ENCODE results near the gene OGT. TPM values are rescaled to one million over a fixed set of nuclear protein-coding genes. Genes with fewer than 3 reads are reported as not detected.

OGT gene
- polyA plus RNA-seq, 1 of the 3 experiments (the other 2 are of a cell fraction) = 77.0 TPM

DNA sequence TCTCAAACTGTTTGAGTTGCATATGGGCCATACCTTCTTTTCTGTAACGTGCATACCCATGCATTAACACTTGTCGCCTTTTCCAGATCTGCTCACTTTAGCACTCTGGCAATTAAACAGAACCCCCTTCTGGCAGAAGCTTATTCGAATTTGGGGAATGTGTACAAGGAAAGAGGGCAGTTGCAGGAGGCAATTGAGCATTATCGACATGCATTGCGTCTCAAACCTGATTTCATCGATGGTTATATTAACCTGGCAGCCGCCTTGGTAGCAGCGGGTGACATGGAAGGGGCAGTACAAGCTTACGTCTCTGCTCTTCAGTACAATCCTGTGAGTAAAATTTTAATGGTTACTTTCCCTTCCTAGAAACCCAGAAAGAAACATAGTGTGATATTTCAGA, 4.8 kb downstream of the OGT start:
- Histone ChIP-seq H3K4me2 (no peak overlapping the region), H3K27me3 (ENCODE audit: insufficient read depth) (peaks cover 14% of the 10 kb centered on the region; the same call in 1 of the 2 replicates), H3K9me2 (no peaks in the 10 kb centered on the region), H3K36me3 (replicated peaks in 1 of 2; ENCODE audit: control insufficient read depth in 1 of 2, insufficient read depth in 2 of 2, low read length in 1 of 2) (peaks cover 8% of the 10 kb centered on the region in 2 experiments), H3K9ac (no peak overlapping the region), H3K4me1 (ENCODE audit: control insufficient read depth in 1 of 2, insufficient read depth in 2 of 2, low read depth in 1 of 2, low read length in 1 of 2) (peaks cover 6 to 14% of the 10 kb centered on the region in 2 experiments; a peak in 3 of 4 replicates), H2AFZ (ENCODE audit: low read depth) (no peak overlapping the region), H3K9me3 (no peaks in the 10 kb centered on the region), H3K79me2 (ENCODE audit: insufficient read depth) (peaks cover 94% of the 10 kb centered on the region), H3K4me3 (ENCODE audit: low read depth in 2 of 2, low read length in 1 of 2) (no peak overlapping the region), H3K27ac (ENCODE audit: low read depth in 2 of 2, low read length in 1 of 2) (no peak overlapping the region), H3F3A (replicated peaks; ENCODE audit: insufficient read depth) (peaks cover 31% of the 10 kb centered on the region), H4K20me1 (ENCODE audit: insufficient read depth) (peaks cover 80% of the 10 kb centered on the region)
- WGBS (ENCODE audit: low lambda C conversion rate) = 68% methylated on average over 9 of the region's 9 CpGs
- DNase-seq = no peak
- POLR2A ChIA-PET = interaction anchor here (1.1 kb wide), 1 partner anchor 8 kb away, joined by 3 read pairs; no protein-coding TSS in a partner anchor
- CTCF ChIA-PET = interaction anchor here (0.9 kb wide), 1 partner anchor 14 kb away, joined by 3 read pairs; no protein-coding TSS in a partner anchor
- no peak for TF ChIP-seq EP300 (IDR thresholded peaks at IDR 0.05; ENCODE audit: borderline replicate concordance in 1 of 2, low read depth in 1 of 2, low read length in 1 of 2)
- TF ChIP-seq GATA2 (CRISPR knock-in tag; IDR thresholded peaks at IDR 0.05) = no peak
- no peak for TF ChIP-seq TEAD4 (IDR thresholded peaks at IDR 0.05; ENCODE audit: borderline replicate concordance, insufficient read depth)
- no peak for TF ChIP-seq TCF12 (IDR thresholded peaks at IDR 0.05)
- no peak for TF ChIP-seq SIN3A (IDR thresholded peaks at IDR 0.05; ENCODE audit: borderline replicate concordance, low read depth, low read length)
- no peak for TF ChIP-seq POLR2AphosphoS5 (IDR thresholded peaks at IDR 0.05; ENCODE audit: low read depth, low read length)
- TF ChIP-seq EZH2phosphoT487 (IDR thresholded peaks at IDR 0.05; ENCODE audit: borderline replicate concordance, low read depth) = no peak
- no peak for TF ChIP-seq ELF1 (IDR thresholded peaks at IDR 0.05)

DNA sequence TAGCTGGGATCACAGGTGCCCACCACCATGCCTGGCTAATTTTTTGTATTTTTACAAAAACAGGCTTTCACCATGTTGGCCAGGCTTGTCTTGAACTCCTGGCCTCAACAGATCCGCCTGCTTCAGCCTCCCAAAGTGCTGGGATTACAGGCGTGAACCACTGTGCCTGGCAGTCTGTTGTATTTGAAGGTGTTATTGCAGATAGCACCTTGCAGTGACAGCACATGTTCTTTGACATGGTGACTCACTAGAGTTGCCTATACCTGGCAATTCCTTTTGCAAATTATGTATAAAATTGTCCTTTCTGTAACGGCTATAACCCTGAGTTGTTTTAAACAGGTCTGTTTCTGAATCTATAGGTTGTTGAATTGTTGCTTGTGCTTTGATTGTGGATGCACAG, 7.9 kb downstream of the OGT start:
- ChIA-PET POLR2A (no interaction called here), CTCF (no interaction called here)
- H3K27me3 ChIP-seq (ENCODE audit: insufficient read depth) = peaks cover 4% of the 10 kb centered on the region; the same call in 1 of the 2 replicates
- peak overlapping the region; percentile 24; the same call in 1 of the 2 replicates for H3K9ac ChIP-seq
- no peaks in the 10 kb centered on the region for H3K9me2 ChIP-seq
- no peaks in the 10 kb centered on the region for H3K9me3 ChIP-seq
- peak overlapping the region; percentile 23; the same call in 1 of the 2 replicates for H3K4me2 ChIP-seq
- H3K4me3 ChIP-seq (ENCODE audit: low read depth in 2 of 2, low read length in 1 of 2) = no peak overlapping the region
- no peak for DNase-seq
- 43% methylated on average over 3 of the region's 3 CpGs for WGBS (ENCODE audit: low lambda C conversion rate)
- H4K20me1 ChIP-seq (ENCODE audit: insufficient read depth) = peaks cover 92% of the 10 kb centered on the region
- TF ChIP-seq, protein P1, sequence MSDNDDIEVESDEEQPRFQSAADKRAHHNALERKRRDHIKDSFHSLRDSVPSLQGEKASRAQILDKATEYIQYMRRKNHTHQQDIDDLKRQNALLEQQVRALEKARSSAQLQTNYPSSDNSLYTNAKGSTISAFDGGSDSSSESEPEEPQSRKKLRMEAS (IDR thresholded peaks at IDR 0.05; ENCODE audit: low read depth) = no peak
- no peak for TF ChIP-seq CHD2 (IDR thresholded peaks at IDR 0.05; ENCODE audit: low read length, partially characterized antibody)
- TF ChIP-seq RCOR1 (IDR thresholded peaks at IDR 0.05; ENCODE audit: low read length) = no peak
- TF ChIP-seq MXI1 (IDR thresholded peaks at IDR 0.05; ENCODE audit: low read depth, low read length) = no peak
- TF ChIP-seq, protein P2, sequence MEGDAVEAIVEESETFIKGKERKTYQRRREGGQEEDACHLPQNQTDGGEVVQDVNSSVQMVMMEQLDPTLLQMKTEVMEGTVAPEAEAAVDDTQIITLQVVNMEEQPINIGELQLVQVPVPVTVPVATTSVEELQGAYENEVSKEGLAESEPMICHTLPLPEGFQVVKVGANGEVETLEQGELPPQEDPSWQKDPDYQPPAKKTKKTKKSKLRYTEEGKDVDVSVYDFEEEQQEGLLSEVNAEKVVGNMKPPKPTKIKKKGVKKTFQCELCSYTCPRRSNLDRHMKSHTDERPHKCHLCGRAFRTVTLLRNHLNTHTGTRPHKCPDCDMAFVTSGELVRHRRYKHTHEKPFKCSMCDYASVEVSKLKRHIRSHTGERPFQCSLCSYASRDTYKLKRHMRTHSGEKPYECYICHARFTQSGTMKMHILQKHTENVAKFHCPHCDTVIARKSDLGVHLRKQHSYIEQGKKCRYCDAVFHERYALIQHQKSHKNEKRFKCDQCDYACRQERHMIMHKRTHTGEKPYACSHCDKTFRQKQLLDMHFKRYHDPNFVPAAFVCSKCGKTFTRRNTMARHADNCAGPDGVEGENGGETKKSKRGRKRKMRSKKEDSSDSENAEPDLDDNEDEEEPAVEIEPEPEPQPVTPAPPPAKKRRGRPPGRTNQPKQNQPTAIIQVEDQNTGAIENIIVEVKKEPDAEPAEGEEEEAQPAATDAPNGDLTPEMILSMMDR (IDR thresholded peaks at IDR 0.05) = no peak
- no peak for TF ChIP-seq RXRA (IDR thresholded peaks at IDR 0.05; ENCODE audit: borderline replicate concordance, low read depth)
- no peak for TF ChIP-seq TEAD4 (IDR thresholded peaks at IDR 0.05; ENCODE audit: borderline replicate concordance, insufficient read depth)
- no peak for TF ChIP-seq FOSL2 (IDR thresholded peaks at IDR 0.05; ENCODE audit: borderline replicate concordance, low read depth)
- TF ChIP-seq MEF2A (IDR thresholded peaks at IDR 0.05; ENCODE audit: borderline replicate concordance, low read depth) = no peak
- no peak for TF ChIP-seq ELF1 (IDR thresholded peaks at IDR 0.05)
- TF ChIP-seq, protein P3, sequence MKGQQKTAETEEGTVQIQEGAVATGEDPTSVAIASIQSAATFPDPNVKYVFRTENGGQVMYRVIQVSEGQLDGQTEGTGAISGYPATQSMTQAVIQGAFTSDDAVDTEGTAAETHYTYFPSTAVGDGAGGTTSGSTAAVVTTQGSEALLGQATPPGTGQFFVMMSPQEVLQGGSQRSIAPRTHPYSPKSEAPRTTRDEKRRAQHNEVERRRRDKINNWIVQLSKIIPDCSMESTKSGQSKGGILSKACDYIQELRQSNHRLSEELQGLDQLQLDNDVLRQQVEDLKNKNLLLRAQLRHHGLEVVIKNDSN (IDR thresholded peaks at IDR 0.05; ENCODE audit: borderline replicate concordance, low read depth) = no peak
- TF ChIP-seq YY1 (IDR thresholded peaks at IDR 0.05; ENCODE audit: low read depth) = no peak
- no peak for TF ChIP-seq JUND (IDR thresholded peaks at IDR 0.05)
- no peak for TF ChIP-seq FOXM1 (IDR thresholded peaks at IDR 0.05; ENCODE audit: low read depth)
- no peak for TF ChIP-seq SMC3 (IDR thresholded peaks at IDR 0.05; ENCODE audit: low read depth, low read length)
- TF ChIP-seq RFX5 (IDR thresholded peaks at IDR 0.05; ENCODE audit: low read length) = no peak
- TF ChIP-seq, protein P4, sequence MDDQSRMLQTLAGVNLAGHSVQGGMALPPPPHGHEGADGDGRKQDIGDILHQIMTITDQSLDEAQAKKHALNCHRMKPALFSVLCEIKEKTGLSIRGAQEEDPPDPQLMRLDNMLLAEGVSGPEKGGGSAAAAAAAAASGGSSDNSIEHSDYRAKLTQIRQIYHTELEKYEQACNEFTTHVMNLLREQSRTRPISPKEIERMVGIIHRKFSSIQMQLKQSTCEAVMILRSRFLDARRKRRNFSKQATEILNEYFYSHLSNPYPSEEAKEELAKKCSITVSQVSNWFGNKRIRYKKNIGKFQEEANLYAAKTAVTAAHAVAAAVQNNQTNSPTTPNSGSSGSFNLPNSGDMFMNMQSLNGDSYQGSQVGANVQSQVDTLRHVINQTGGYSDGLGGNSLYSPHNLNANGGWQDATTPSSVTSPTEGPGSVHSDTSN (IDR thresholded peaks at IDR 0.05) = no peak
- peaks cover 8 to 19% of the 10 kb centered on the region in 2 experiments for H3K36me3 ChIP-seq (replicated peaks in 1 of 2; ENCODE audit: control insufficient read depth in 1 of 2, insufficient read depth in 2 of 2, low read length in 1 of 2)
- peaks cover 40% of the 10 kb centered on the region for H3F3A ChIP-seq (replicated peaks; ENCODE audit: insufficient read depth)
- peaks cover 8 to 18% of the 10 kb centered on the region in 2 experiments; a peak in 3 of 4 replicates for H3K4me1 ChIP-seq (ENCODE audit: control insufficient read depth in 1 of 2, insufficient read depth in 2 of 2, low read depth in 1 of 2, low read length in 1 of 2)
- no peak overlapping the region for H2AFZ ChIP-seq (ENCODE audit: low read depth)
- peak overlapping the region in 1 of 2 experiments; percentile 81; a peak in 2 of 4 replicates for H3K27ac ChIP-seq (ENCODE audit: low read depth in 2 of 2, low read length in 1 of 2)
- H3K79me2 ChIP-seq (ENCODE audit: insufficient read depth) = peaks cover 88% of the 10 kb centered on the region
